Loucy (cell line): ENCODE data around the gene PLEKHH1.

Experiments used
- EZH2phosphoT487 ChIP-seq: fragments of 200-600 bp; IDR thresholded peaks from 2 replicates; pipeline ENCODE4 v1.6.1; 2018; ENCODE audit warnings: antibody characterized with exemption, mild to moderate bottlenecking, moderate library complexity, borderline replicate concordance
- TF ChIP-seq, protein P1 (sequence below): fragments of 200-600 bp; sonication (generic); conservative IDR thresholded peaks from 2 replicates; pipeline ENCODE4 v1.5.1; 2014; ENCODE audit warnings: mild to moderate bottlenecking, antibody characterized with exemption, low read length

DNA sequence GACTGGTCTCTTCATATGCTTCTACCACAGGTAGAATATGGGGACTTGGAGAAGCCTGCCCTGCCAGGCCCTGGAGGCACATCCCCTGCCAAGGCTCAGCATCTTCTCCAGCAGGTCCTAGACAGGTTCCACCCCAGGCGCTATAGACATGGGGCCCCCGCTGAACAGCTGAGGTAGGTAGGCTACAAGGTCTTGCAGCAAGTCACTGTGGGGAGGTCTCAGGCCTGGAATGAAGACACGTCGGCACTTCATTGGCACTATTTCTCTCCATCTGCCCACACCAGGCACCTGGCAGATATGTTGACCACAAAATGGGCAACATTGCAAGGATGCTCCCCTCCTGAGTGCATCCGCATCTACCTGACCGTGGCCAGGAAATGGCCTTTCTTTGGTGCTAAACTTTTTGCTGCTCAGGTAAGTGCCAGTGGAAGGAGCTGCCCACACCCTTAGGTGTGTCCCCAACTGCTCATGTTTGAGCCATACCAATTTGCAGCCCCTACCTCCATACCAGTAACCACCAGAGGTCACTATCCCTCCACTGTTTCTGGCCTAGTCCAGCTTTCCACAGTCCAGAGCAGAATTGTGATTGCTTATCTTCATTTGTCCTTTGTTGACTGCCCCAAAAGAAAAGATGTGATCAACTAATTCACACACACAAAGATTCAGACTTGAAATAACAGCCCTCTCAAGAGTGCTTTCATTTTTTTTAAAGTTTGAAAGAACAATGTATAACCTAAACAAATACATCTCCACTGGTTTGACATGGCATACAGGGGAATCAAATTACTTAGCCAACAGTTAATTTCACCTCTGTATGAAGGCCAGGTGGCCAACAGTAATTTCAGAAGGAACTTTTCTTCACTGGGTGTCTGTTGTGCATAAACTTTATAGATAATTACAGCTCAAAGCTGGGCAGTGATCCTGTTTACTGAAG, 50.9 kb downstream of the PLEKHH1 start:
- TF ChIP-seq, protein P1, sequence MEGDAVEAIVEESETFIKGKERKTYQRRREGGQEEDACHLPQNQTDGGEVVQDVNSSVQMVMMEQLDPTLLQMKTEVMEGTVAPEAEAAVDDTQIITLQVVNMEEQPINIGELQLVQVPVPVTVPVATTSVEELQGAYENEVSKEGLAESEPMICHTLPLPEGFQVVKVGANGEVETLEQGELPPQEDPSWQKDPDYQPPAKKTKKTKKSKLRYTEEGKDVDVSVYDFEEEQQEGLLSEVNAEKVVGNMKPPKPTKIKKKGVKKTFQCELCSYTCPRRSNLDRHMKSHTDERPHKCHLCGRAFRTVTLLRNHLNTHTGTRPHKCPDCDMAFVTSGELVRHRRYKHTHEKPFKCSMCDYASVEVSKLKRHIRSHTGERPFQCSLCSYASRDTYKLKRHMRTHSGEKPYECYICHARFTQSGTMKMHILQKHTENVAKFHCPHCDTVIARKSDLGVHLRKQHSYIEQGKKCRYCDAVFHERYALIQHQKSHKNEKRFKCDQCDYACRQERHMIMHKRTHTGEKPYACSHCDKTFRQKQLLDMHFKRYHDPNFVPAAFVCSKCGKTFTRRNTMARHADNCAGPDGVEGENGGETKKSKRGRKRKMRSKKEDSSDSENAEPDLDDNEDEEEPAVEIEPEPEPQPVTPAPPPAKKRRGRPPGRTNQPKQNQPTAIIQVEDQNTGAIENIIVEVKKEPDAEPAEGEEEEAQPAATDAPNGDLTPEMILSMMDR = peak; percentile 85
- no peak for TF ChIP-seq EZH2phosphoT487
